Calu3 (cell line): Measurements from ENCODE around the gene ZNF791. TPM values are rescaled to one million over a fixed set of nuclear protein-coding genes. Genes with fewer than 3 reads are reported as not detected.
"Not testable (repeated sequence)": the region's sequence is repeated elsewhere in the genome, so short reads cannot be mapped to it uniquely, and the experiment has no call there.

Experiments
- BruUV-seq: library from RNA; stranded (reverse); fragments of 400-500 nt; replicated peaks from 2 replicates; lab custom pipeline; 2021; lab: Mats Ljungman, UMichigan
- CTCF ChIA-PET: fragments of 300-600 bp; sonication (Branson Sonifier 250); formaldehyde crosslinking; loops from one replicate; lab custom pipeline; 2022; ENCODE audit warnings: antibody characterized with exemption; lab: Charles Lee
- DNase-seq: peaks from one replicate; pipeline ENCODE4 v3.0.0; 2022
- H3K27ac Mint-ChIP-seq: one replicate; pipeline ENCODE4 v1.8.0; 2022; ENCODE audit warnings: mixed read lengths; ENCODE audit not compliant: unreplicated experiment
- H3K27me3 Mint-ChIP-seq: one replicate; pipeline ENCODE4 v1.8.0; 2022; ENCODE audit warnings: mixed read lengths; ENCODE audit not compliant: unreplicated experiment
- H3K36me3 Mint-ChIP-seq: one replicate; pipeline ENCODE4 v1.8.0; 2022; ENCODE audit warnings: mild to moderate bottlenecking, moderate library complexity, mixed read lengths; ENCODE audit not compliant: insufficient read depth, unreplicated experiment
- H3K4me1 Mint-ChIP-seq: one replicate; pipeline ENCODE4 v1.8.0; 2022; ENCODE audit warnings: mild to moderate bottlenecking, low read depth, mixed read lengths; ENCODE audit not compliant: unreplicated experiment
- H3K4me3 Mint-ChIP-seq: one replicate; pipeline ENCODE4 v1.8.0; 2022; ENCODE audit warnings: mild to moderate bottlenecking, low read depth, moderate library complexity, mixed read lengths; ENCODE audit not compliant: unreplicated experiment
- H3K9me3 Mint-ChIP-seq: one replicate; pipeline ENCODE4 v1.8.0; 2022; ENCODE audit warnings: low read depth, mixed read lengths; ENCODE audit not compliant: unreplicated experiment
- CTCF ChIP-seq: fragments of 200-600 bp; IDR thresholded peaks from one replicate; pipeline ENCODE4 v1.8.0; 2022; ENCODE audit warnings: antibody characterized with exemption; ENCODE audit not compliant: unreplicated experiment
- intact Hi-C: fragments of 100-400 bp; cut with micrococcal nuclease; formaldehyde crosslinking; loops from one replicate; pipeline ENCODE4 v1.10.0; 2022; ENCODE audit not compliant: unreplicated experiment
- total RNA-seq: library from RNA; stranded (reverse); gene quantifications from 2 replicates; pipeline ENCODE4 v1.2.3, GENCODE V29; 2022

ZNF791 gene
- total RNA-seq, 1 experiment from 2014 or later = 15.8 TPM

- Mint-ChIP-seq H3K27me3 (no peaks in the 10 kb centered on the region), H3K27ac (no peak overlapping the region), H3K9me3 (no peaks in the 10 kb centered on the region), H3K4me1 (no peaks in the 10 kb centered on the region), H3K36me3 (peaks cover 6% of the 10 kb centered on the region), H3K4me3 (no peak overlapping the region)
- DNase-seq = no peak
- intact Hi-C loops = no loop called here
- no TSS peak for BruUV-seq
- CTCF ChIA-PET = no interaction called here
- no peak for TF ChIP-seq CTCF
These were observed 31.8 kb downstream of the ZNF791 start for GRCh38 chr19:12642506-12642905.

GRCh38 chr19:12643716-12644115, 33.0 kb downstream of the ZNF791 start:
- intact Hi-C loops, H3K27ac Mint-ChIP-seq, BruUV-seq, DNase-seq, H3K4me3 Mint-ChIP-seq, H3K27me3 Mint-ChIP-seq, H3K4me1 Mint-ChIP-seq, CTCF ChIA-PET, H3K9me3 Mint-ChIP-seq: not testable (repeated sequence)
- peaks cover 18% of the 10 kb centered on the region for H3K36me3 Mint-ChIP-seq

- TF ChIP-seq CTCF = no peak
- H3K4me3 Mint-ChIP-seq = no peak overlapping the region
- BruUV-seq = no TSS peak
- H3K36me3 Mint-ChIP-seq = peaks cover 23% of the 10 kb centered on the region
- DNase-seq = no peak
- H3K27ac Mint-ChIP-seq = no peak overlapping the region
- no peaks in the 10 kb centered on the region for H3K4me1 Mint-ChIP-seq
- H3K27me3 Mint-ChIP-seq = no peaks in the 10 kb centered on the region
- intact Hi-C loops = no loop called here
- CTCF ChIA-PET = interaction anchor here (0.6 kb wide), 1 partner anchor 34 kb away, joined by 3 read pairs; no protein-coding TSS in a partner anchor
- H3K9me3 Mint-ChIP-seq = no peaks in the 10 kb centered on the region
These were observed 35.8 kb downstream of the ZNF791 start for GRCh38 chr19:12646551-12646950.

GRCh38 chr19:12647047-12647446, 36.3 kb downstream of the ZNF791 start:
- no TSS peak for BruUV-seq
- no peak for DNase-seq
- Mint-ChIP-seq H3K4me1 (no peaks in the 10 kb centered on the region), H3K27ac (no peak overlapping the region), H3K9me3 (no peaks in the 10 kb centered on the region), H3K27me3 (no peaks in the 10 kb centered on the region), H3K36me3 (peaks cover 27% of the 10 kb centered on the region), H3K4me3 (no peak overlapping the region)
- no peak for TF ChIP-seq CTCF
- CTCF ChIA-PET = no interaction called here
- intact Hi-C loops = no loop called here

GRCh38 chr19:12647490-12648071, 36.9 kb downstream of the ZNF791 start:
- H3K4me1 Mint-ChIP-seq = no peaks in the 10 kb centered on the region
- H3K27ac Mint-ChIP-seq = no peak overlapping the region
- H3K27me3 Mint-ChIP-seq = no peaks in the 10 kb centered on the region
- H3K9me3 Mint-ChIP-seq = no peaks in the 10 kb centered on the region
- CTCF ChIA-PET = no interaction called here
- intact Hi-C loops = no loop called here
- no peak for TF ChIP-seq CTCF
- H3K4me3 Mint-ChIP-seq = no peak overlapping the region
- no peak for DNase-seq
- H3K36me3 Mint-ChIP-seq = peaks cover 30% of the 10 kb centered on the region
- BruUV-seq = no TSS peak
